IMR-90 (cell line): ENCODE data around the gene IFI44L. TPM values are rescaled to one million over a fixed set of nuclear protein-coding genes. Genes with fewer than 3 reads are reported as not detected.

Experiments
- ATAC-seq: fragments of 200-7000 bp; cut with Tn5 transposase; 2 replicates; pipeline ENCODE4 v1.9.1; 2020; ENCODE audit warnings: low read depth, mild to moderate bottlenecking, moderate library complexity
- BruUV-seq: library from RNA; stranded (reverse); fragments of 400-500 nt; replicated peaks from 2 replicates; lab custom pipeline; 2021; lab: Mats Ljungman, UMichigan
- CTCF ChIA-PET: fragments of 300-600 bp; formaldehyde crosslinking; extraction: SDS; loops from one replicate; lab custom pipeline; 2021; ENCODE audit warnings: antibody characterized with exemption; lab: Yijun Ruan, JAX
- POLR2A ChIA-PET: fragments of 300-600 bp; sonication (Branson Sonifier 250); formaldehyde crosslinking; loops from one replicate; lab custom pipeline; 2022; ENCODE audit warnings: antibody characterized with exemption; ENCODE audit not compliant: unreplicated experiment; lab: Charles Lee
- DNase-seq: peaks from one replicate; pipeline ENCODE4 v3.0.0; 2013
- H2AFZ ChIP-seq: replicated peaks from 2 replicates; pipeline ENCODE3; 2013; ENCODE audit warnings: low read length, mild to moderate bottlenecking; ENCODE audit not compliant: poor library complexity
- H2AK5ac ChIP-seq: 2 replicates; pipeline ENCODE4 v1.6.1; 2013; ENCODE audit warnings: low read depth, low read length, inconsistent platforms
- H2AK9ac ChIP-seq: replicated peaks from 2 replicates; pipeline ENCODE3; 2013; ENCODE audit warnings: mild to moderate bottlenecking, low read depth, low read length, moderate library complexity; ENCODE audit not compliant: poor library complexity
- H2BK120ac ChIP-seq: 2 replicates; pipeline ENCODE4 v1.6.1; 2013; ENCODE audit warnings: low read depth, low read length, inconsistent platforms
- H2BK15ac ChIP-seq: 3 replicates; pipeline ENCODE4 v1.6.1; 2013; ENCODE audit warnings: low read depth, low read length, inconsistent platforms
- H2BK20ac ChIP-seq: 2 replicates; pipeline ENCODE4 v1.6.1; 2013; ENCODE audit warnings: low read depth, mild to moderate bottlenecking, inconsistent platforms, low read length, moderate library complexity
- H2BK5ac ChIP-seq: 2 replicates; pipeline ENCODE4 v1.6.1; 2013; ENCODE audit warnings: mild to moderate bottlenecking, low read depth, low read length, inconsistent platforms; ENCODE audit not compliant: poor library complexity, severe bottlenecking
- H3K14ac ChIP-seq: replicated peaks from 2 replicates; pipeline ENCODE4 v1.6.1; 2013; ENCODE audit warnings: low read depth, low read length, inconsistent platforms
- H3K18ac ChIP-seq: 2 replicates; pipeline ENCODE4 v1.6.1; 2013; ENCODE audit warnings: low read depth, low read length, control low read depth
- H3K23ac ChIP-seq: 2 replicates; pipeline ENCODE4 v1.6.1; 2013; ENCODE audit warnings: low read depth, low read length, inconsistent platforms
- H3K27ac ChIP-seq: 2 replicates; pipeline ENCODE4 v1.5.1; 2013; ENCODE audit warnings: mild to moderate bottlenecking, control low read depth, low read length; ENCODE audit not compliant: insufficient read depth
- H3K27me3 ChIP-seq: 2 replicates; pipeline ENCODE4 v1.6.1; 2013; ENCODE audit warnings: low read length; ENCODE audit not compliant: control insufficient read depth, insufficient read depth
- H3K36me3 ChIP-seq: 2 replicates; pipeline ENCODE4 v1.6.1; 2013; ENCODE audit warnings: low read length, mixed read lengths; ENCODE audit not compliant: control insufficient read depth, insufficient read depth
- H3K4ac ChIP-seq: 2 replicates; pipeline ENCODE4 v1.6.1; 2013; ENCODE audit warnings: low read depth, low read length, inconsistent platforms
- H3K4me1 ChIP-seq: 2 replicates; pipeline ENCODE4 v1.6.1; 2013; ENCODE audit warnings: low read length, mixed read lengths; ENCODE audit not compliant: control insufficient read depth, insufficient read depth
- H3K4me2 ChIP-seq: 2 replicates; pipeline ENCODE4 v1.6.1; 2013; ENCODE audit warnings: low read depth, mild to moderate bottlenecking, control low read depth, low read length, moderate library complexity
- H3K4me3 ChIP-seq: 2 replicates; pipeline ENCODE4 v1.5.1; 2013; ENCODE audit warnings: low read depth, mild to moderate bottlenecking, control low read depth, low read length, moderate library complexity; ENCODE audit not compliant: insufficient read depth
- H3K56ac ChIP-seq: 2 replicates; pipeline ENCODE4 v1.6.1; 2013; ENCODE audit warnings: low read length, inconsistent platforms; ENCODE audit not compliant: insufficient read depth; ENCODE audit errors: extremely low read depth
- H3K79me1 ChIP-seq, 2 experiments: 2 replicates each; pipeline ENCODE4 v1.6.1; 2013; ENCODE audit warnings: low read length in 2 of 2, inconsistent platforms in 1 of 2, low read depth in 1 of 2
- H3K9ac ChIP-seq: 2 replicates; pipeline ENCODE4 v1.6.1; 2013; ENCODE audit warnings: low read depth, low read length, control low read depth
- H3K9me1 ChIP-seq: 2 replicates; pipeline ENCODE4 v1.6.1; 2013; ENCODE audit warnings: low read length, inconsistent platforms; ENCODE audit not compliant: insufficient read depth
- H3K9me3 ChIP-seq: 2 replicates; pipeline ENCODE4 v1.6.1; 2013; ENCODE audit warnings: low read length; ENCODE audit not compliant: control insufficient read depth, insufficient read depth
- H4K20me1 ChIP-seq: 2 replicates; pipeline ENCODE4 v1.6.1; 2013; ENCODE audit warnings: low read length, inconsistent platforms; ENCODE audit not compliant: insufficient read depth
- H4K5ac ChIP-seq: 2 replicates; pipeline ENCODE4 v1.6.1; 2013; ENCODE audit warnings: mild to moderate bottlenecking, low read depth, low read length, control low read depth
- H4K8ac ChIP-seq, 2 experiments: 2 replicates each; pipeline ENCODE4 v1.6.1; 2013; ENCODE audit warnings: low read depth in 2 of 2, low read length in 2 of 2, control low read depth in 1 of 2, inconsistent platforms in 1 of 2
- H4K91ac ChIP-seq: 2 replicates; pipeline ENCODE4 v1.6.1; 2013; ENCODE audit warnings: low read depth, low read length, inconsistent platforms; ENCODE audit not compliant: insufficient read depth
- CHD1 ChIP-seq: IDR thresholded peaks from 2 replicates; pipeline ENCODE4 v1.6.1; 2012; ENCODE audit warnings: low read depth, low read length, improper control_type of control experiment
- MAFK ChIP-seq: IDR thresholded peaks from 2 replicates; pipeline ENCODE4 v1.6.1; 2012; ENCODE audit warnings: low read depth, low read length, improper control_type of control experiment
- MAZ ChIP-seq: IDR thresholded peaks from 2 replicates; pipeline ENCODE4 v1.6.1; 2012; ENCODE audit warnings: low read depth, mild to moderate bottlenecking, low read length, improper control_type of control experiment, moderate library complexity, borderline replicate concordance
- MXI1 ChIP-seq: IDR thresholded peaks from 2 replicates; pipeline ENCODE4 v1.6.1; 2012; ENCODE audit warnings: low read depth, mild to moderate bottlenecking, low read length, moderate library complexity, borderline replicate concordance
- POLR2A ChIP-seq: IDR thresholded peaks from 2 replicates; pipeline ENCODE4 v1.6.1; 2012; ENCODE audit warnings: mild to moderate bottlenecking, low read depth, low read length
- RAD21 ChIP-seq: IDR thresholded peaks from 2 replicates; pipeline ENCODE4 v1.6.1; 2012; ENCODE audit warnings: low read length, improper control_type of control experiment
- RFX5 ChIP-seq: IDR thresholded peaks from 2 replicates; pipeline ENCODE4 v1.8.0; 2012; ENCODE audit warnings: low read depth, mild to moderate bottlenecking, low read length, moderate library complexity
- WGBS, 2 experiments: methylation state at CpG; one replicate each; pipeline versions ENCODE4 v1.1.5 to v1.1.7; 2013; ENCODE audit warnings: missing lambda C conversion rate in 2 of 2; ENCODE audit not compliant: insufficient read length in 1 of 2; ENCODE audit errors: extremely low coverage in 2 of 2; 5-methylcytosine and 5-hydroxymethylcytosine counted together
- dilution Hi-C: fragments of 300-500 bp; cut with HindIII; formaldehyde crosslinking; loops from one replicate; pipeline ENCODE4 v1.14.3; 2018; ENCODE audit warnings: low sequenced_read_pairs; ENCODE audit not compliant: unreplicated experiment
- in situ Hi-C: fragments of 300-500 bp; cut with MboI; formaldehyde crosslinking; loops from 3 replicates; pipeline ENCODE4 v1.14.3; 2019; ENCODE audit warnings: low sequenced_read_pairs, inconsistent platforms, mixed read lengths
- intact Hi-C: fragments of 100-400 bp; cut with micrococcal nuclease; formaldehyde crosslinking; loops from 2 replicates; pipeline ENCODE4 v1.10.0; 2022
- polyA plus RNA-seq, 3 experiments: library from polyadenylated mRNA; depleted of rRNA; stranded (reverse); fragments of >200 nt; gene quantifications; 2 replicates each; pipeline ENCODE4 v1.2.3, GENCODE V29; 2012; ENCODE audit warnings: low replicate concordance in 1 of 3
- total RNA-seq: library from RNA; depleted of rRNA; stranded (reverse); fragments of >200 nt; gene quantifications from 2 replicates; pipeline ENCODE4 v1.2.3, GENCODE V29; 2012
- TF ChIP-seq, protein P1 (sequence below): fragments of 150-350 bp; IDR thresholded peaks from 2 replicates; pipeline ENCODE4 v1.6.1; 2016; ENCODE audit warnings: low read depth, mild to moderate bottlenecking, low read length, moderate library complexity, borderline replicate concordance
- TF ChIP-seq, protein P2 (sequence below): conservative IDR thresholded peaks from 2 replicates; pipeline ENCODE4 v1.5.1; 2012; ENCODE audit warnings: mild to moderate bottlenecking, low read depth, low read length, improper control_type of control experiment

Gene IFI44L
- total and polyA plus RNA-seq, 2 of the 4 experiments (the other 2 are of a cell fraction) = 0.18 to 0.19 TPM

DNA sequence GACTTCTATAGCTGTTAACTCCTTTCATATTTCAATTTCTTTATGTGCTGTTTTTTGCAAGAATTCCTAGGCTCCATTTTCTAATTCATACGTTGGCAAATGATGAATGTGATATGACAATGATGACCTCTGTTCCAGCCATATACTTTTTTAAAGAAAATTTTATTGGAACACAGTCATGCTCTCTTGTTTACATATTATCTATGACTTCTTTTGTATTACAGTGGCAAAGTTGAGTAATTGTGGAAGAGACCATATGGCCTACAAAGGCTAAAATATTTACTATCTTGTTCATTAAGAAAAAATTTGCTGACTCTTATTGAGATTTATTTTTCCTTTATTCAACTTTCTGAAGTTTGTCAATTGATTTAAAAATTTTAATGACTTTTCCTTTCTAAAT, 7.1 kb downstream of the IFI44L start:
- Histone ChIP-seq H3K27me3 (no peaks in the 10 kb centered on the region), H3K14ac (no peak overlapping the region), H3K4me2 (no peak overlapping the region), H3K56ac (no peak overlapping the region), H3K4ac (no peak overlapping the region), H3K9ac (no peak overlapping the region), H4K20me1 (no peaks in the 10 kb centered on the region), H3K4me1 (no peaks in the 10 kb centered on the region), H3K9me3 (no peaks in the 10 kb centered on the region), H2AFZ (no peak overlapping the region), H2BK20ac (no peak overlapping the region), H4K5ac (no peak overlapping the region), H3K18ac (no peak overlapping the region), H3K79me1 (no peaks in the 10 kb centered on the region), H3K9me1 (no peaks in the 10 kb centered on the region), H3K36me3 (no peaks in the 10 kb centered on the region), H2BK120ac (no peak overlapping the region), H3K23ac (no peak overlapping the region), H3K4me3 (no peak overlapping the region), H2BK5ac (no peak overlapping the region), H4K8ac (no peak overlapping the region), H2BK15ac (no peak overlapping the region), H3K27ac (no peak overlapping the region), H4K91ac (no peak overlapping the region), H2AK5ac (no peak overlapping the region), H2AK9ac (no peak overlapping the region)
- in situ Hi-C loops = no loop called here
- peak; percentile 58 for DNase-seq
- ATAC-seq = no peak; the same call in 1 of the 2 replicates
- dilution Hi-C loops = no loop called here
- BruUV-seq = no TSS peak
- TF ChIP-seq MAZ (no peak), CHD1 (no peak), RAD21 (no peak), MXI1 (no peak), RFX5 (no peak), MAFK (no peak), POLR2A (no peak)
- TF ChIP-seq, protein P1, sequence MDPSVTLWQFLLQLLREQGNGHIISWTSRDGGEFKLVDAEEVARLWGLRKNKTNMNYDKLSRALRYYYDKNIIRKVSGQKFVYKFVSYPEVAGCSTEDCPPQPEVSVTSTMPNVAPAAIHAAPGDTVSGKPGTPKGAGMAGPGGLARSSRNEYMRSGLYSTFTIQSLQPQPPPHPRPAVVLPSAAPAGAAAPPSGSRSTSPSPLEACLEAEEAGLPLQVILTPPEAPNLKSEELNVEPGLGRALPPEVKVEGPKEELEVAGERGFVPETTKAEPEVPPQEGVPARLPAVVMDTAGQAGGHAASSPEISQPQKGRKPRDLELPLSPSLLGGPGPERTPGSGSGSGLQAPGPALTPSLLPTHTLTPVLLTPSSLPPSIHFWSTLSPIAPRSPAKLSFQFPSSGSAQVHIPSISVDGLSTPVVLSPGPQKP = no peak
- TF ChIP-seq, protein P2, sequence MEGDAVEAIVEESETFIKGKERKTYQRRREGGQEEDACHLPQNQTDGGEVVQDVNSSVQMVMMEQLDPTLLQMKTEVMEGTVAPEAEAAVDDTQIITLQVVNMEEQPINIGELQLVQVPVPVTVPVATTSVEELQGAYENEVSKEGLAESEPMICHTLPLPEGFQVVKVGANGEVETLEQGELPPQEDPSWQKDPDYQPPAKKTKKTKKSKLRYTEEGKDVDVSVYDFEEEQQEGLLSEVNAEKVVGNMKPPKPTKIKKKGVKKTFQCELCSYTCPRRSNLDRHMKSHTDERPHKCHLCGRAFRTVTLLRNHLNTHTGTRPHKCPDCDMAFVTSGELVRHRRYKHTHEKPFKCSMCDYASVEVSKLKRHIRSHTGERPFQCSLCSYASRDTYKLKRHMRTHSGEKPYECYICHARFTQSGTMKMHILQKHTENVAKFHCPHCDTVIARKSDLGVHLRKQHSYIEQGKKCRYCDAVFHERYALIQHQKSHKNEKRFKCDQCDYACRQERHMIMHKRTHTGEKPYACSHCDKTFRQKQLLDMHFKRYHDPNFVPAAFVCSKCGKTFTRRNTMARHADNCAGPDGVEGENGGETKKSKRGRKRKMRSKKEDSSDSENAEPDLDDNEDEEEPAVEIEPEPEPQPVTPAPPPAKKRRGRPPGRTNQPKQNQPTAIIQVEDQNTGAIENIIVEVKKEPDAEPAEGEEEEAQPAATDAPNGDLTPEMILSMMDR = no peak
- no CpG with 5 or more reads among the region's 1 CpG for WGBS, 2 experiments
- CTCF ChIA-PET = interaction anchor here (1.5 kb wide), 1 partner anchor 10 kb away, joined by 13 read pairs; no protein-coding TSS in a partner anchor
- POLR2A ChIA-PET = no interaction called here
- intact Hi-C loops = no loop called here
